GM23338 (cell line): ENCODE results near the gene GRPR. TPM values are rescaled to one million over a fixed set of nuclear protein-coding genes. Genes with fewer than 3 reads are reported as not detected.

Experiments used
- ATAC-seq: fragments of 200-7000 bp; cut with Tn5 transposase; 3 replicates; pipeline ENCODE4 v1.9.1; 2020
- DNase-seq: peaks from one replicate; pipeline ENCODE4 v3.0.0-alpha.2; 2015; ENCODE audit warnings: low spot score
- H2AFZ ChIP-seq: fragments of 200-600 bp; sonication (generic); 2 replicates; pipeline ENCODE4 v1.8.0; 2016; ENCODE audit warnings: antibody characterized with exemption, mild to moderate bottlenecking, moderate library complexity
- H3F3A ChIP-seq: fragments of 200-600 bp; sonication (generic); replicated peaks from 2 replicates; pipeline ENCODE4 v1.8.0; 2017; ENCODE audit warnings: antibody characterized with exemption, mixed run types, low read depth
- H3K27ac ChIP-seq: fragments of 200-600 bp; sonication (generic); 2 replicates; pipeline ENCODE4 v1.6.1; 2016; ENCODE audit warnings: low read depth
- H3K27me3 ChIP-seq: fragments of 200-600 bp; sonication (generic); 2 replicates; pipeline ENCODE4 v1.8.0; 2016; ENCODE audit warnings: mild to moderate bottlenecking, mixed run types, moderate library complexity; ENCODE audit not compliant: insufficient read depth
- H3K36me3 ChIP-seq: fragments of 200-600 bp; sonication (generic); 2 replicates; pipeline ENCODE4 v1.8.0; 2016; ENCODE audit warnings: mild to moderate bottlenecking; ENCODE audit not compliant: insufficient read depth
- H3K4me1 ChIP-seq: fragments of 200-600 bp; sonication (generic); 2 replicates; pipeline ENCODE4 v1.8.0; 2016; ENCODE audit warnings: mild to moderate bottlenecking, moderate library complexity; ENCODE audit not compliant: insufficient read depth
- H3K4me2 ChIP-seq: fragments of 200-600 bp; sonication (generic); 2 replicates; pipeline ENCODE4 v1.7.1; 2017; ENCODE audit warnings: mixed run types
- H3K4me3 ChIP-seq: fragments of 200-600 bp; sonication (generic); 2 replicates; pipeline ENCODE4 v1.6.1; 2016; ENCODE audit warnings: mixed run types
- H3K79me2 ChIP-seq: fragments of 200-600 bp; sonication (generic); replicated peaks from 2 replicates; pipeline ENCODE4 v1.8.0; 2017; ENCODE audit warnings: mild to moderate bottlenecking; ENCODE audit not compliant: insufficient read depth
- H3K9me2 ChIP-seq: fragments of 200-600 bp; sonication (generic); 2 replicates; pipeline ENCODE4 v1.8.0; 2017; ENCODE audit not compliant: insufficient read depth
- H4K20me1 ChIP-seq: fragments of 200-600 bp; sonication (generic); replicated peaks from 2 replicates; pipeline ENCODE4 v1.8.0; 2017; ENCODE audit warnings: mild to moderate bottlenecking; ENCODE audit not compliant: insufficient read depth
- H3K27ac Mint-ChIP-seq: 2 replicates; pipeline ENCODE4 v1.8.0; 2020; ENCODE audit warnings: inconsistent platforms, mild to moderate bottlenecking, moderate library complexity, mixed read lengths
- H3K27me3 Mint-ChIP-seq: 3 replicates; pipeline ENCODE4 v1.8.0; 2022; ENCODE audit warnings: low read depth, mild to moderate bottlenecking, moderate library complexity, mixed read lengths, inconsistent platforms; ENCODE audit not compliant: insufficient read depth, poor library complexity
- H3K36me3 Mint-ChIP-seq: 3 replicates; pipeline ENCODE4 v1.8.0; 2021; ENCODE audit warnings: low read depth, mild to moderate bottlenecking, inconsistent platforms, moderate library complexity, mixed read lengths
- H3K4me1 Mint-ChIP-seq: 3 replicates; pipeline ENCODE4 v1.8.0; 2020; ENCODE audit warnings: mild to moderate bottlenecking, inconsistent platforms, mixed read lengths
- H3K4me3 Mint-ChIP-seq: 3 replicates; pipeline ENCODE4 v1.8.0; 2021; ENCODE audit warnings: moderate library complexity, mild to moderate bottlenecking, inconsistent platforms, mixed read lengths
- H3K9me3 Mint-ChIP-seq: 3 replicates; pipeline ENCODE4 v1.8.0; 2020; ENCODE audit warnings: moderate library complexity, mild to moderate bottlenecking, inconsistent platforms, mixed read lengths
- POLR2AphosphoS5 ChIP-seq: IDR thresholded peaks from 2 replicates; pipeline ENCODE4 v1.6.1; 2016; ENCODE audit warnings: antibody characterized with exemption, low read depth
- REST ChIP-seq: IDR thresholded peaks from one replicate; pipeline ENCODE4 v1.6.1; 2018; ENCODE audit warnings: antibody characterized with exemption; ENCODE audit not compliant: unreplicated experiment
- STAT1 ChIP-seq: IDR thresholded peaks from one replicate; pipeline ENCODE4 v1.6.1; 2016; ENCODE audit warnings: antibody characterized with exemption; ENCODE audit not compliant: unreplicated experiment
- ZNF331 ChIP-seq: fragments of 250-450 bp; sonication (Bioruptor Pico); IDR thresholded peaks from 2 replicates; pipeline ENCODE4 v1.5.0; 2020; ENCODE audit warnings: low read depth, mild to moderate bottlenecking, moderate library complexity
- polyA plus RNA-seq: library from polyadenylated mRNA; unstranded; fragments of >200 nt; fragmentation: Nextera tagmentation; extraction: Ambion mirVana; gene quantifications from 2 replicates; pipeline ENCODE4 v1.2.1, GENCODE V29; 2016
- total RNA-seq: library from RNA; depleted of rRNA; stranded (reverse); fragments of >200 nt; shearing (Covaris generic); gene quantifications from 2 replicates; pipeline ENCODE4 v1.2.3, GENCODE V29; 2014
- TF ChIP-seq, protein P1 (sequence below): fragments of 250-450 bp; sonication (Bioruptor Pico); IDR thresholded peaks from 2 replicates; pipeline ENCODE4 v1.5.0; 2020; ENCODE audit warnings: mild to moderate bottlenecking, moderate library complexity
- TF ChIP-seq, protein P2 (sequence below): IDR thresholded peaks from 2 replicates; pipeline ENCODE4 v1.6.1; 2016; ENCODE audit warnings: antibody characterized with exemption

GRPR gene
- total and polyA plus RNA-seq, 2 experiments from 2014 or later: 13.4 to 14.3 TPM

- TF ChIP-seq, protein P1, sequence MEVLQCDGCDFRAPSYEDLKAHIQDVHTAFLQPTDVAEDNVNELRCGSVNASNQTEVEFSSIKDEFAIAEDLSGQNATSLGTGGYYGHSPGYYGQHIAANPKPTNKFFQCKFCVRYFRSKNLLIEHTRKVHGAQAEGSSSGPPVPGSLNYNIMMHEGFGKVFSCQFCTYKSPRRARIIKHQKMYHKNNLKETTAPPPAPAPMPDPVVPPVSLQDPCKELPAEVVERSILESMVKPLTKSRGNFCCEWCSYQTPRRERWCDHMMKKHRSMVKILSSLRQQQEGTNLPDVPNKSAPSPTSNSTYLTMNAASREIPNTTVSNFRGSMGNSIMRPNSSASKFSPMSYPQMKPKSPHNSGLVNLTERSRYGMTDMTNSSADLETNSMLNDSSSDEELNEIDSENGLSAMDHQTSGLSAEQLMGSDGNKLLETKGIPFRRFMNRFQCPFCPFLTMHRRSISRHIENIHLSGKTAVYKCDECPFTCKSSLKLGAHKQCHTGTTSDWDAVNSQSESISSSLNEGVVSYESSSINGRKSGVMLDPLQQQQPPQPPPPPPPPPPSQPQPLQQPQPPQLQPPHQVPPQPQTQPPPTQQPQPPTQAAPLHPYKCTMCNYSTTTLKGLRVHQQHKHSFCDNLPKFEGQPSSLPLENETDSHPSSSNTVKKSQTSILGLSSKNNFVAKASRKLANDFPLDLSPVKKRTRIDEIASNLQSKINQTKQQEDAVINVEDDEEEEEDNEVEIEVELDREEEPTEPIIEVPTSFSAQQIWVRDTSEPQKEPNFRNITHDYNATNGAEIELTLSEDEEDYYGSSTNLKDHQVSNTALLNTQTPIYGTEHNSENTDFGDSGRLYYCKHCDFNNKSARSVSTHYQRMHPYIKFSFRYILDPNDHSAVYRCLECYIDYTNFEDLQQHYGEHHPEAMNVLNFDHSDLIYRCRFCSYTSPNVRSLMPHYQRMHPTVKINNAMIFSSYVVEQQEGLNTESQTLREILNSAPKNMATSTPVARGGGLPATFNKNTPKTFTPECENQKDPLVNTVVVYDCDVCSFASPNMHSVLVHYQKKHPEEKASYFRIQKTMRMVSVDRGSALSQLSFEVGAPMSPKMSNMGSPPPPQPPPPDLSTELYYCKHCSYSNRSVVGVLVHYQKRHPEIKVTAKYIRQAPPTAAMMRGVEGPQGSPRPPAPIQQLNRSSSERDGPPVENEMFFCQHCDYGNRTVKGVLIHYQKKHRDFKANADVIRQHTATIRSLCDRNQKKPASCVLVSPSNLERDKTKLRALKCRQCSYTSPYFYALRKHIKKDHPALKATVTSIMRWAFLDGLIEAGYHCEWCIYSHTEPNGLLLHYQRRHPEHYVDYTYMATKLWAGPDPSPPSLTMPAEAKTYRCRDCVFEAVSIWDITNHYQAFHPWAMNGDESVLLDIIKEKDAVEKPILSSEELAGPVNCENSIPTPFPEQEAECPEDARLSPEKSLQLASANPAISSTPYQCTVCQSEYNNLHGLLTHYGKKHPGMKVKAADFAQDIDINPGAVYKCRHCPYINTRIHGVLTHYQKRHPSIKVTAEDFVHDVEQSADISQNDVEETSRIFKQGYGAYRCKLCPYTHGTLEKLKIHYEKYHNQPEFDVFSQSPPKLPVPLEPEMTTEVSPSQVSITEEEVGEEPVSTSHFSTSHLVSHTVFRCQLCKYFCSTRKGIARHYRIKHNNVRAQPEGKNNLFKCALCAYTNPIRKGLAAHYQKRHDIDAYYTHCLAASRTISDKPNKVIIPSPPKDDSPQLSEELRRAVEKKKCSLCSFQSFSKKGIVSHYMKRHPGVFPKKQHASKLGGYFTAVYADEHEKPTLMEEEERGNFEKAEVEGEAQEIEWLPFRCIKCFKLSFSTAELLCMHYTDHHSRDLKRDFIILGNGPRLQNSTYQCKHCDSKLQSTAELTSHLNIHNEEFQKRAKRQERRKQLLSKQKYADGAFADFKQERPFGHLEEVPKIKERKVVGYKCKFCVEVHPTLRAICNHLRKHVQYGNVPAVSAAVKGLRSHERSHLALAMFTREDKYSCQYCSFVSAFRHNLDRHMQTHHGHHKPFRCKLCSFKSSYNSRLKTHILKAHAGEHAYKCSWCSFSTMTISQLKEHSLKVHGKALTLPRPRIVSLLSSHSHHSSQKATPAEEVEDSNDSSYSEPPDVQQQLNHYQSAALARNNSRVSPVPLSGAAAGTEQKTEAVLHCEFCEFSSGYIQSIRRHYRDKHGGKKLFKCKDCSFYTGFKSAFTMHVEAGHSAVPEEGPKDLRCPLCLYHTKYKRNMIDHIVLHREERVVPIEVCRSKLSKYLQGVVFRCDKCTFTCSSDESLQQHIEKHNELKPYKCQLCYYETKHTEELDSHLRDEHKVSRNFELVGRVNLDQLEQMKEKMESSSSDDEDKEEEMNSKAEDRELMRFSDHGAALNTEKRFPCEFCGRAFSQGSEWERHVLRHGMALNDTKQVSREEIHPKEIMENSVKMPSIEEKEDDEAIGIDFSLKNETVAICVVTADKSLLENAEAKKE (CRISPR knock-in tag): no peak
- TF ChIP-seq ZNF331 (CRISPR knock-in tag) (no peak), POLR2AphosphoS5 (no peak)
Observed at GRCh38 chrX:16196829-16197228, 73.5 kb downstream of the GRPR start (continued).

- Mint-ChIP-seq H3K9me3 (no peaks in the 10 kb centered on the region; the same call in 2 of the 3 replicates), H3K4me3 (no peak overlapping the region), H3K36me3 (no peaks in the 10 kb centered on the region; the same call in 2 of the 3 replicates), H3K4me1 (peaks cover 20% of the 10 kb centered on the region; the same call in 2 of the 3 replicates), H3K27ac (peak overlapping the region; percentile 19; the same call in 1 of the 2 replicates), H3K27me3 (peaks cover 2% of the 10 kb centered on the region)
- Histone ChIP-seq H3K4me3 (no peak overlapping the region), H3K4me2 (no peak overlapping the region; the same call in 1 of the 2 replicates), H3K4me1 (0 out of 2 replicates have a peak, but pooled peaks cover 10% of the 10 kb centered on the region), H2AFZ (no peak overlapping the region), H3K9me2 (peaks cover 6% of the 10 kb centered on the region; the same call in 1 of the 2 replicates), H4K20me1 (no peaks in the 10 kb centered on the region), H3K79me2 (no peaks in the 10 kb centered on the region), H3K27ac (peak overlapping the region; percentile 90), H3F3A (no peaks in the 10 kb centered on the region), H3K27me3 (no peaks in the 10 kb centered on the region), H3K36me3 (no peaks in the 10 kb centered on the region)
- peak; percentile 95 for ATAC-seq
- DNase-seq: peak; percentile 67
- TF ChIP-seq REST: no peak
- TF ChIP-seq STAT1: no peak
- TF ChIP-seq, protein P2, sequence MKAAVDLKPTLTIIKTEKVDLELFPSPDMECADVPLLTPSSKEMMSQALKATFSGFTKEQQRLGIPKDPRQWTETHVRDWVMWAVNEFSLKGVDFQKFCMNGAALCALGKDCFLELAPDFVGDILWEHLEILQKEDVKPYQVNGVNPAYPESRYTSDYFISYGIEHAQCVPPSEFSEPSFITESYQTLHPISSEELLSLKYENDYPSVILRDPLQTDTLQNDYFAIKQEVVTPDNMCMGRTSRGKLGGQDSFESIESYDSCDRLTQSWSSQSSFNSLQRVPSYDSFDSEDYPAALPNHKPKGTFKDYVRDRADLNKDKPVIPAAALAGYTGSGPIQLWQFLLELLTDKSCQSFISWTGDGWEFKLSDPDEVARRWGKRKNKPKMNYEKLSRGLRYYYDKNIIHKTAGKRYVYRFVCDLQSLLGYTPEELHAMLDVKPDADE: no peak
- TF ChIP-seq POLR2AphosphoS5: no peak
Observed at GRCh38 chrX:16199343-16199742, 76.0 kb downstream of the GRPR start.
